HG03060 (cell line): ENCODE data around the gene AKAP3.

Experiments used
- ATAC-seq: cut with Tn5 transposase; IDR thresholded peaks from one replicate; pipeline ENCODE4 v1.9.1; 2021; ENCODE audit warnings: low read depth, moderate number of reproducible peaks; ENCODE audit not compliant: unreplicated experiment

AKAP3 gene

GRCh38 chr12:4603946-4604345 lies 44.9 kb downstream of the AKAP3 start:
- ATAC-seq: no peak

DNA sequence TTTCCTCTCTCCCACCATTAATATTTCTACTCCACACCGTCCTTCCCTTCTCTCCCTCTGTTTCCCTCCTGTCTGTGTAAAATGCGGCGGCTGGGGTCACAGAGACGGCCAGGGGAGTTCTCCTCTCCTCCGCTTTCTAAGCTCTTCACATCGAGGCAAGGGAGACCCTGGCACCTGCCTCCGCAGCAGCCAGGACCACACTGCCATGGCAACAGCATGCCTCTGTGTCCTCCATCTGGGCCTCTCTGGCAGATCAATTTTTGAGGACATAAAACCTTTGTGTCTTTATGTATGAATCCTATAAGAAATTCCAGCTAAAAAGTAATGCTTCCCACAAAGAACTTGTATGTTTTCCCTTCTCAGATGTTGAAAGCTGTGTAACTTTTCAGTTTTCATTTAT lies 45.4 kb downstream of the AKAP3 start:
- ATAC-seq: no peak

- no peak for ATAC-seq
Observed at GRCh38 chr12:4595881-4596280, 53.0 kb downstream of the AKAP3 start.

DNA sequence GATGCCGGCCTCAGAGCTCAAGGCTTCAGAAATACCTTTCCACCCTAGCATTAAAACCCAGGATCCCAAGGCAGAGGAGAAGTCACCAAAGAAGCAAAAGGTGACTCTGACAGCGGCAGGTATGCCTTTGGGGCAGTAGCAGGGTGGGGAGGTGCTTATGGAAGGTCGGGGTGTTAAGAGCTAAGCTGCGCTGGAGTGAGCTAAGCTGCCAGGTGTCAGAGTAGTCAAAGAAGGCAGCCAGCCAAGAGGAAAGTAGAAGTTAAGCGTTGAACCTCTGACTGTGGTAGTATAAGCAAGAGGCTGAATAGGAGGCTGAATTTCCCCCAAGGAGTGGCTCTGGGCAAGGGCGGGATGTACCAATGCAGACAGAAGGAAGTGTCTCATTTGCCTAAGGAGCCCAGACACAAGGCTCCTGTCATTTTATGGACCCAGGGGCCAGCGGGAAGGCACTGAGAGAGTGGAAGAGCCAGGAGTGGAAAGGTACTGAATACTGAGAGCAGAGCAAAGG lies 57.6 kb downstream of the AKAP3 start:
- ATAC-seq: no peak

GRCh38 chr12:4589941-4590340 lies 58.9 kb downstream of the AKAP3 start:
- ATAC-seq: no peak

GRCh38 chr12:4588916-4589315 lies 59.9 kb downstream of the AKAP3 start:
- ATAC-seq: no peak

DNA sequence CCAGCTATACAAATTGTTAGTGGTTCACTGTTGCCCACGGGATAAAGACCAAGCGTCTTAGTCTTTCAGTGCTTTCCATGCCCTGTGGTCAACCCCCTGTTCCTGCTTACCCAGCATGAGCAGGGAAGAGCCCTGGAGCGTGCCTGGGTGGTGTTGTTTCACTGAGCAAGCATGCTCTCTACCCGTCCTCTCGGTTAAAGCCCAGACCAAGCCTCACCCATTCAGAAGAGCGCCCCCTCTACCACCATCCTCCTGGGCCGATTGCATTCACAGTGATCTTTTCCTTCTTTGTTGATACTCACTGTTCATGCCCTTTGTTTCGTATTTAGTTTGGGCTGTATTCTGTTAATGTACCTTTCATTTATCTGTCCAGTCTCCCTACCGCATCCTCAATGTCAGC lies 61.7 kb downstream of the AKAP3 start:
- no peak for ATAC-seq

DNA sequence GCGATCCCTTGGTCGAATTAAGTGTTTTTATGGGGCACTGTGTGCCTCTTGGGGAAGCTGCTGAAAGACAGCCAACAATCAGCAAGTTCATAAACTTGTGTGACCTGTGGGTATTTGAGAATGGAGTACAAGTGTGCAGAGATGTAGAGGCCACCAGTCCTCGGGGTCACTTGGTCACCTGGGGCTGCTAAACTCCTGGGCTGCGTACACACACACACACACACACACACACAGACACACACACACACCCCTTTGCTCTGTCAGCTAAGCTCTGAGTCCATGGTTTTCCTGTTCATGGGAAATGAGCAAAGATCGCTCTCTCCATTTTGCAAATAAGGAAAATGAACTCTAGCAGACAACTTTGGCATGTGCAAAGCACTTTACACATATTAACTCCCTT lies 62.4 kb downstream of the AKAP3 start:
- no peak for ATAC-seq

DNA sequence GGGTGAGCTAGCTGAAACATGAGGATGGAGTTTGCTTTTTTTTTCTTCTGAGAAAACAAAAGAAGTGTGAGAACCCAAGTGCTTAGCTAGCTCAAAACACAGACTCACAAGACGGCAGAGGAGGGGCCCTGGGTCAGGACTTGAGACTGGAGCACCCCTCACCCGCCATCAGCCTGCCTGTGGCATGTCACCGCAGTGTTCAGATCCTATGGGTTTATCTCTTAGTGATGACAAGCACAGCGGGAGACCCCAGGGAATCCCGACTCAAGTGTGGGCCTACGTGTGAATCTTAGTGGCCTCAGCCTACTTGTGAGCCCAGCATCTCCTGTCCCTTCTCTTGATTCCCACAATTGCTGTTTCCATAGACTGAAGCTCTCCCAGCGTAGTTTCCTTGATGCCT lies 64.0 kb downstream of the AKAP3 start:
- no peak for ATAC-seq

DNA sequence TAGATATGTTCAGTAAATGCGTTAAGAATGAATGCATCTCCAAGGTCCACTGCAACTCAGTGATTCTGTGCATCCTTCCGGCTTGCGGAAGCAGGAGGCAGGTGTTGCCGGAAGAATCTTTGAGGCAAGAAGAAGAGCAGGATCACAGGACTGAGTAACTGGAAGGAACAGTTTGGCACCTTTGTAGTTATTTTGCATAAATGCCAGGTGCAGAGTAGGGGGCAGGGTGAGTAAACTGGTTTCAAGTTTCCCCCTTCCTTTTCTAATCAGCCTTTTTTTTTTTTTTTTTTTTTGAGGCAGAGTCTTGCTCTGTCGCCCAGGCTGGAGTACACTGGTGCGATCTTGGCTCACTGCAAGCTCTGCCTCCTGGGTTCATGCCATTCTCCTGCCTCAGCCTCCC lies 64.6 kb downstream of the AKAP3 start:
- no peak for ATAC-seq

DNA sequence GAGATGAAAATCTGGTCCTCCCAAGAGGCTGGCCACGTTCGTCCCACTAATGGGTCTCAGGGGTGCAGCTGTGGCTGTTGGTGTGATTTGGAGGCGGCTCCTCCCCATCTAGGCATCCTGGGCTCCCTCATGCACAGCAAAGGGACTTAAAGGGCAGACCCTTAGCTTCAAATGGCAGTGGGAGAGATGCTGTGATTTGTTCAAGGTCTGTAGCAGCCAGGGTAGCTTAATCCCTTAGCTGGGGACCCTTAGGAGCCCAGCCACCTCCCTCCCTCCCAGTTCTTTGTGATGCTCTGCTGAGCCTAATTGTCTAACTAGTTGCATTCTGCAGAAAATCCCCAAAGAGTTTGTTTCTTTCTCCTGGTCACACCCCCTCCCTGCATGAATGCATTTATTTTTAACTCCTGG lies 68.6 kb downstream of the AKAP3 start:
- ATAC-seq: no peak

- no peak for ATAC-seq
Observed at GRCh38 chr12:4579305-4580102, 69.3 kb downstream of the AKAP3 start.

DNA sequence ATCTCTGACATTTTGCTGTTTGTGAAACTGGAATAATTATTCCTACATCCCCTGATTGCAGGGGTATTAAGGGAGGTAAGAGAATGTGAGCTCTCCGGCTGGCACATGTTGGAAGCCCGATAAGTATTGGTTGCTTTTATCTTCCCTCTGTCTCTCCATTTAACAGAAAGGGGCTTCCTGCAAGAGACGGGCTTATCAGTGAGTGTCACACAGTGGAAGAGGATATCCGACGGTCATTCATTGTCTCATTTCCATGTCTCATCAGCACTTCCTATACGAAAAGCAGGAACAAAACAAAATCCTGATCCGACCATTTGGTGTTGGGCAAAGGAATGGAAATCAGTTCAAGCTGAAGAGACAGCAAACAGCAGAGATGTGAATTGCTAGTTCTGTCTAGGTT lies 76.2 kb downstream of the AKAP3 start:
- ATAC-seq: no peak

DNA sequence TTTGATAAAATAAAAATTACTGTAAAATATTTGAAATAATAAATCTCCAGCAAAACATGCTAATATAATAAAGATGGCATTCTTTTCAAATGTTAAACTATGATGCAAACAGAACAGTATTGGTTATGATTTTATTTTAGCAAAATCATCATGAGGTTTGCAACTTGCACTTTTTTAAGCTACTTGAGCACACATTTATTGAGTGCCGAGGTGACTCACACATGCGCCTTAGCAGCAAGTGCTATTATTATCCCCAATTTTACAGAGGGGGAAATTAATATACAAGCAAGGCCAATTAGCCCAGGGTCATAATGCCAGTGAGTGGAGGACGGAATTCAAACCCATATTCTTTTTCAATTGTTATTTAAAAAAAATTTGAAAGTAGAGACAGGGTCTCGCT lies 79.6 kb downstream of the AKAP3 start:
- no peak for ATAC-seq

GRCh38 chr12:4567073-4567881 lies 81.6 kb downstream of the AKAP3 start:
- ATAC-seq: no peak

DNA sequence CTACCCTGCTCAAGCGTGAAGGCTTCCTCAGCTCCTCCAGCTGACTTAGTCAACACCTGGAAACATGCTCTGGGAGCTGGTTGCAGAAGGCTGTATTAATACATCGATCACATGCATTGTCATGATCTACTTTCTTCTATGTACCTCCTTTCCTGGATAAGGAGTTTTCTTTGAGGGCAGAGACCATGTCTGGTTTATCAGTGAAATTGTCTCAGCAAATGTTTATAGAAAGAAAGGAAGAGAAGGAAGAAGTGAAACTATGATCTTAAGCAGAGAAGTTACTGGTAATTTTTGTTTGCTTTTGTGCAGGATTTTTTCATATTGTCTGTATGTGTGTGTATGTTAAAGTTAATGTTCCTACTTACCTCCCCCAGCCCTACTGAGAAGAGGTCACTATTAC lies 82.4 kb downstream of the AKAP3 start:
- ATAC-seq: no peak
